NB4 (cell line): ENCODE measurements around the gene ODF4.

ENCODE experiments used
- CTCF ChIP-seq: IDR thresholded peaks from one replicate; pipeline ENCODE4 v1.5.1; 2012; ENCODE audit warnings: low read depth, low read length
- MYC ChIP-seq: IDR thresholded peaks from 2 replicates; pipeline ENCODE4 v1.6.1; 2011; ENCODE audit warnings: low read depth, low read length

DNA sequence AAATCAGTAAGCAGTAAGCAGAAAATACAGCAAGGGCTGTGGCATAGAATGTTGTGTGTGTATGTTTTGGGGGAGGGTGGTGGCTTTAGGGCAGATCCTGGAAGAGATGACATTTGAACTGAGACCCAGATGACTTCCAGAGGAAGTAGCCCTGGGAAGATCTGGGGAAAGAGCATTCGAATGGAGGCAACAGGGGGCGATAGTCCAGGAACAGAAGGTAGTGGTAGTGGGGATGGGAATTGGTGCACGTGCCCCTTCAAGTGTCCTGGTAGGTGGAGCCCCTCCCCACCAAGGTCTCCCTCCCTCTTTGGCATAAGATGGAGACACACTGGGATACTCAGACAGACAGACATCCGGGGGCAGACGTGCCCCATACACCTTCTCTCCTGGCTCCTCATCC is 15.5 kb upstream of the ODF4 start:
- no peak for TF ChIP-seq CTCF
- TF ChIP-seq MYC = no peak
